HG02798 (cell line): Measurements from ENCODE around the gene PDZD7.

Experiments
- ATAC-seq: cut with Tn5 transposase; IDR thresholded peaks from one replicate; pipeline ENCODE4 v1.9.1; 2021; ENCODE audit warnings: mild to moderate bottlenecking; ENCODE audit not compliant: unreplicated experiment, poor library complexity

Gene PDZD7

GRCh38 chr10:101022967-101023705 lies 7.8 kb downstream of the PDZD7 start:
- no peak for ATAC-seq

GRCh38 chr10:101021692-101022251 lies 9.2 kb downstream of the PDZD7 start:
- ATAC-seq = no peak

- no peak for ATAC-seq
Measured at GRCh38 chr10:101021239-101021638, 9.7 kb downstream of the PDZD7 start.

GRCh38 chr10:101020427-101021075 lies 10.4 kb downstream of the PDZD7 start:
- ATAC-seq = no peak

- no peak for ATAC-seq
Measured at GRCh38 chr10:101019440-101019703, 11.6 kb downstream of the PDZD7 start.

- no peak for ATAC-seq
Measured at GRCh38 chr10:101018600-101019439, 12.1 kb downstream of the PDZD7 start.

- ATAC-seq = no peak
Measured at GRCh38 chr10:101018118-101018599, 12.8 kb downstream of the PDZD7 start.

GRCh38 chr10:101016814-101017213 lies 14.1 kb downstream of the PDZD7 start:
- no peak for ATAC-seq

- no peak for ATAC-seq
Measured at GRCh38 chr10:101015582-101015973, 15.4 kb downstream of the PDZD7 start.

- ATAC-seq = no peak
Measured at GRCh38 chr10:101014966-101015581, 15.9 kb downstream of the PDZD7 start.

GRCh38 chr10:101014230-101014884 lies 16.6 kb downstream of the PDZD7 start:
- ATAC-seq = no peak

- no peak for ATAC-seq
Measured at GRCh38 chr10:101013365-101013825, 17.5 kb downstream of the PDZD7 start.

GRCh38 chr10:101012525-101013364 lies 18.2 kb downstream of the PDZD7 start:
- peak; percentile 71 for ATAC-seq

- no peak for ATAC-seq
Measured at GRCh38 chr10:101011517-101012423, 19.2 kb downstream of the PDZD7 start.

- ATAC-seq = no peak
Measured at GRCh38 chr10:101010329-101010728, 20.6 kb downstream of the PDZD7 start.

GRCh38 chr10:101008823-101009423 lies 22.0 kb downstream of the PDZD7 start:
- no peak for ATAC-seq
